GM12872 (cell line): Measurements from ENCODE around the gene ULBP1.

Experiments
- CTCF ChIP-seq: IDR thresholded peaks from 3 replicates; pipeline ENCODE4 v1.5.1; 2011; ENCODE audit warnings: low read depth, mild to moderate bottlenecking, low read length, moderate library complexity; ENCODE audit not compliant: insufficient read depth

The ULBP1 gene

DNA sequence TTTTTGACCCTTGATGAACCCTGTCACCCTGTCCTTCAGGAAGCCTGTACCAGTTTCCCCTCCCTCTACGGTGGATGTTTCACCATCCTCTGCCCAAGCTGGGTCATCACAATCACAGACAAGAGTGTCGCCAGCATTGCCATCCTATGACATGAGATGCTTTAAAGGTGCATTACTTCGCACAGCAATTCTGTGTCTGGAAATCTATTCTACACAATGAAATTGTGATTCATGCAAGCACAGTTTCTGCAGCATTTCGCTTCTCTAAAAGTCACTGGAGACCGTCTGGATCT, 24.4 kb upstream of the ULBP1 start:
- TF ChIP-seq CTCF = no peak

- TF ChIP-seq CTCF = no peak
Measured at GRCh38 chr6:149939909-149940671, 23.7 kb upstream of the ULBP1 start.

GRCh38 chr6:149940672-149940982, 23.1 kb upstream of the ULBP1 start:
- TF ChIP-seq CTCF = no peak

GRCh38 chr6:149941583-149942460, 21.9 kb upstream of the ULBP1 start, which contains the start of gene ULBP2:
Gene ULBP2, plus strand, starts transcription at chr6:149942014. Its CDS starts 59 bp downstream, at chr6:149942073.
- no peak for TF ChIP-seq CTCF

DNA sequence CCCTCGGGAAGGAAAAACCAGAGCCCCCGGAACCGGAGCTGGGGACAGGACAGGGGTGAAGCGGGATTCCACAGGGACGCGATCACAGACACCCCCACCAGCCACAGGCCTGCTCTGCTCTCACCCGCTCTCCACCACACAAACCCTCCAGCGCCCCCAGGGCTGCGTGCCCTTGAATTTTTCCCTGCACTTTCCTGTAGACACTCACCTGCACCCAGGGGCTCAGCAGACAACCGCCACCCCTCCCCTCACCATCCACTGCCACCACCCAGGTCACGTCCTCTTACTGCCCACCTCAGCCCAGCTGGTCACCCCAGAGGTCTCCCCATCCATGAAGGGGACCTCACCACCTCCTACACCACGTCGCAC, 21.3 kb upstream of the ULBP1 start:
- TF ChIP-seq CTCF = no peak

GRCh38 chr6:149948011-149948410, 15.7 kb upstream of the ULBP1 start:
- TF ChIP-seq CTCF = no peak

DNA sequence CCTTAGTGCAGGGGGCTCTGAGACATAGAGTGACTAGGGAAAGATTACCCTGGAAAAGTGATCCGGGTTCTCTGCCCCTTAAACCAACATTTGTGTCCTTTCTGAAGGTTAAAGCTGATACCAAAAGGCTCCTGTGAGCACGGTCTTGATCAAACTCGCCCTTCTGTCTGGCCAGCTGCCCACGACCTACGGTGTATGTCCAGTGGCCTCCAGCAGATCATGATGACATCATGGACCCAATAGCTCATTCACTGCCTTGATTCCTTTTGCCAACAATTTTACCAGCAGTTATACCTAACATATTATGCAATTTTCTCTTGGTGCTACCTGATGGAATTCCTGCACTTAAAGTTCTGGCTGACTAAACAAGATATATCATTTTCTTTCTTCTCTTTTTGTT, 15.1 kb upstream of the ULBP1 start:
- TF ChIP-seq CTCF = no peak
